IMR-90 (cell line): ENCODE results near the gene ADGRD1. TPM values are rescaled to one million over a fixed set of nuclear protein-coding genes. Genes with fewer than 3 reads are reported as not detected.

Source experiments
- ATAC-seq: fragments of 200-7000 bp; cut with Tn5 transposase; 2 replicates; pipeline ENCODE4 v1.9.1; 2020; ENCODE audit warnings: low read depth, mild to moderate bottlenecking, moderate library complexity
- BruUV-seq: library from RNA; stranded (reverse); fragments of 400-500 nt; replicated peaks from 2 replicates; lab custom pipeline; 2021; lab: Mats Ljungman, UMichigan
- CTCF ChIA-PET: fragments of 300-600 bp; formaldehyde crosslinking; extraction: SDS; loops from one replicate; lab custom pipeline; 2021; ENCODE audit warnings: antibody characterized with exemption; lab: Yijun Ruan, JAX
- POLR2A ChIA-PET: fragments of 300-600 bp; sonication (Branson Sonifier 250); formaldehyde crosslinking; loops from one replicate; lab custom pipeline; 2022; ENCODE audit warnings: antibody characterized with exemption; ENCODE audit not compliant: unreplicated experiment; lab: Charles Lee
- DNase-seq: peaks from one replicate; pipeline ENCODE4 v3.0.0; 2013
- H2AFZ ChIP-seq: replicated peaks from 2 replicates; pipeline ENCODE3; 2013; ENCODE audit warnings: low read length, mild to moderate bottlenecking; ENCODE audit not compliant: poor library complexity
- H2AK5ac ChIP-seq: 2 replicates; pipeline ENCODE4 v1.6.1; 2013; ENCODE audit warnings: low read depth, low read length, inconsistent platforms
- H2AK9ac ChIP-seq: replicated peaks from 2 replicates; pipeline ENCODE3; 2013; ENCODE audit warnings: mild to moderate bottlenecking, low read depth, low read length, moderate library complexity; ENCODE audit not compliant: poor library complexity
- H2BK120ac ChIP-seq: 2 replicates; pipeline ENCODE4 v1.6.1; 2013; ENCODE audit warnings: low read depth, low read length, inconsistent platforms
- H2BK15ac ChIP-seq: 3 replicates; pipeline ENCODE4 v1.6.1; 2013; ENCODE audit warnings: low read depth, low read length, inconsistent platforms
- H2BK20ac ChIP-seq: 2 replicates; pipeline ENCODE4 v1.6.1; 2013; ENCODE audit warnings: low read depth, mild to moderate bottlenecking, inconsistent platforms, low read length, moderate library complexity
- H2BK5ac ChIP-seq: 2 replicates; pipeline ENCODE4 v1.6.1; 2013; ENCODE audit warnings: mild to moderate bottlenecking, low read depth, low read length, inconsistent platforms; ENCODE audit not compliant: poor library complexity, severe bottlenecking
- H3K14ac ChIP-seq: replicated peaks from 2 replicates; pipeline ENCODE4 v1.6.1; 2013; ENCODE audit warnings: low read depth, low read length, inconsistent platforms
- H3K18ac ChIP-seq: 2 replicates; pipeline ENCODE4 v1.6.1; 2013; ENCODE audit warnings: low read depth, low read length, control low read depth
- H3K23ac ChIP-seq: 2 replicates; pipeline ENCODE4 v1.6.1; 2013; ENCODE audit warnings: low read depth, low read length, inconsistent platforms
- H3K27ac ChIP-seq: 2 replicates; pipeline ENCODE4 v1.5.1; 2013; ENCODE audit warnings: mild to moderate bottlenecking, control low read depth, low read length; ENCODE audit not compliant: insufficient read depth
- H3K27me3 ChIP-seq: 2 replicates; pipeline ENCODE4 v1.6.1; 2013; ENCODE audit warnings: low read length; ENCODE audit not compliant: control insufficient read depth, insufficient read depth
- H3K36me3 ChIP-seq: 2 replicates; pipeline ENCODE4 v1.6.1; 2013; ENCODE audit warnings: low read length, mixed read lengths; ENCODE audit not compliant: control insufficient read depth, insufficient read depth
- H3K4ac ChIP-seq: 2 replicates; pipeline ENCODE4 v1.6.1; 2013; ENCODE audit warnings: low read depth, low read length, inconsistent platforms
- H3K4me1 ChIP-seq: 2 replicates; pipeline ENCODE4 v1.6.1; 2013; ENCODE audit warnings: low read length, mixed read lengths; ENCODE audit not compliant: control insufficient read depth, insufficient read depth
- H3K4me2 ChIP-seq: 2 replicates; pipeline ENCODE4 v1.6.1; 2013; ENCODE audit warnings: low read depth, mild to moderate bottlenecking, control low read depth, low read length, moderate library complexity
- H3K4me3 ChIP-seq: 2 replicates; pipeline ENCODE4 v1.5.1; 2013; ENCODE audit warnings: low read depth, mild to moderate bottlenecking, control low read depth, low read length, moderate library complexity; ENCODE audit not compliant: insufficient read depth
- H3K56ac ChIP-seq: 2 replicates; pipeline ENCODE4 v1.6.1; 2013; ENCODE audit warnings: low read length, inconsistent platforms; ENCODE audit not compliant: insufficient read depth; ENCODE audit errors: extremely low read depth
- H3K79me1 ChIP-seq, 2 experiments: 2 replicates each; pipeline ENCODE4 v1.6.1; 2013; ENCODE audit warnings: low read length in 2 of 2, inconsistent platforms in 1 of 2, low read depth in 1 of 2
- H3K9ac ChIP-seq: 2 replicates; pipeline ENCODE4 v1.6.1; 2013; ENCODE audit warnings: low read depth, low read length, control low read depth
- H3K9me1 ChIP-seq: 2 replicates; pipeline ENCODE4 v1.6.1; 2013; ENCODE audit warnings: low read length, inconsistent platforms; ENCODE audit not compliant: insufficient read depth
- H3K9me3 ChIP-seq: 2 replicates; pipeline ENCODE4 v1.6.1; 2013; ENCODE audit warnings: low read length; ENCODE audit not compliant: control insufficient read depth, insufficient read depth
- H4K20me1 ChIP-seq: 2 replicates; pipeline ENCODE4 v1.6.1; 2013; ENCODE audit warnings: low read length, inconsistent platforms; ENCODE audit not compliant: insufficient read depth
- H4K5ac ChIP-seq: 2 replicates; pipeline ENCODE4 v1.6.1; 2013; ENCODE audit warnings: mild to moderate bottlenecking, low read depth, low read length, control low read depth
- H4K8ac ChIP-seq, 2 experiments: 2 replicates each; pipeline ENCODE4 v1.6.1; 2013; ENCODE audit warnings: low read depth in 2 of 2, low read length in 2 of 2, control low read depth in 1 of 2, inconsistent platforms in 1 of 2
- H4K91ac ChIP-seq: 2 replicates; pipeline ENCODE4 v1.6.1; 2013; ENCODE audit warnings: low read depth, low read length, inconsistent platforms; ENCODE audit not compliant: insufficient read depth
- BHLHE40 ChIP-seq: fragments of 150-350 bp; IDR thresholded peaks from 2 replicates; pipeline ENCODE4 v1.6.1; 2016; ENCODE audit warnings: mild to moderate bottlenecking, low read depth, low read length
- CHD1 ChIP-seq: IDR thresholded peaks from 2 replicates; pipeline ENCODE4 v1.6.1; 2012; ENCODE audit warnings: low read depth, low read length, improper control_type of control experiment
- ELK1 ChIP-seq: fragments of 150-350 bp; IDR thresholded peaks from 2 replicates; pipeline ENCODE4 v1.6.1; 2016; ENCODE audit warnings: low read depth, mild to moderate bottlenecking, low read length, moderate library complexity, borderline replicate concordance
- MAFK ChIP-seq: IDR thresholded peaks from 2 replicates; pipeline ENCODE4 v1.6.1; 2012; ENCODE audit warnings: low read depth, low read length, improper control_type of control experiment
- MXI1 ChIP-seq: IDR thresholded peaks from 2 replicates; pipeline ENCODE4 v1.6.1; 2012; ENCODE audit warnings: low read depth, mild to moderate bottlenecking, low read length, moderate library complexity, borderline replicate concordance
- NFE2L2 ChIP-seq: fragments of 150-350 bp; IDR thresholded peaks from 2 replicates; pipeline ENCODE4 v1.6.1; 2016; ENCODE audit warnings: low read depth, mild to moderate bottlenecking, low read length
- POLR2A ChIP-seq: IDR thresholded peaks from 2 replicates; pipeline ENCODE4 v1.6.1; 2012; ENCODE audit warnings: mild to moderate bottlenecking, low read depth, low read length
- RCOR1 ChIP-seq: IDR thresholded peaks from 2 replicates; pipeline ENCODE4 v1.6.1; 2012; ENCODE audit warnings: mild to moderate bottlenecking, low read length, improper control_type of control experiment; ENCODE audit not compliant: insufficient replicate concordance
- SMC3 ChIP-seq: fragments of 150-350 bp; IDR thresholded peaks from 2 replicates; pipeline ENCODE4 v1.6.1; 2016; ENCODE audit warnings: low read depth, mild to moderate bottlenecking, antibody characterized with exemption, low read length, moderate library complexity
- WGBS, 2 experiments: methylation state at CpG; one replicate each; pipeline versions ENCODE4 v1.1.5 to v1.1.7; 2013; ENCODE audit warnings: missing lambda C conversion rate in 2 of 2; ENCODE audit not compliant: insufficient read length in 1 of 2; ENCODE audit errors: extremely low coverage in 2 of 2; 5-methylcytosine and 5-hydroxymethylcytosine counted together
- dilution Hi-C: fragments of 300-500 bp; cut with HindIII; formaldehyde crosslinking; loops from one replicate; pipeline ENCODE4 v1.14.3; 2018; ENCODE audit warnings: low sequenced_read_pairs; ENCODE audit not compliant: unreplicated experiment
- in situ Hi-C: fragments of 300-500 bp; cut with MboI; formaldehyde crosslinking; loops from 3 replicates; pipeline ENCODE4 v1.14.3; 2019; ENCODE audit warnings: low sequenced_read_pairs, inconsistent platforms, mixed read lengths
- intact Hi-C: fragments of 100-400 bp; cut with micrococcal nuclease; formaldehyde crosslinking; loops from 2 replicates; pipeline ENCODE4 v1.10.0; 2022
- polyA plus RNA-seq, 3 experiments: library from polyadenylated mRNA; depleted of rRNA; stranded (reverse); fragments of >200 nt; gene quantifications; 2 replicates each; pipeline ENCODE4 v1.2.3, GENCODE V29; 2012; ENCODE audit warnings: low replicate concordance in 1 of 3
- total RNA-seq: library from RNA; depleted of rRNA; stranded (reverse); fragments of >200 nt; gene quantifications from 2 replicates; pipeline ENCODE4 v1.2.3, GENCODE V29; 2012

The ADGRD1 gene
- total and polyA plus RNA-seq, 2 of the 4 experiments (the other 2 are of a cell fraction): not detected

- Histone ChIP-seq H4K20me1 (no peaks in the 10 kb centered on the region), H2AK5ac (no peak overlapping the region), H2AK9ac (no peak overlapping the region), H3K9ac (no peak overlapping the region), H3K4me1 (no peaks in the 10 kb centered on the region), H3K79me1 (no peaks in the 10 kb centered on the region), H3K23ac (no peak overlapping the region), H3K18ac (no peak overlapping the region), H3K27ac (no peak overlapping the region), H3K56ac (no peak overlapping the region), H2AFZ (no peak overlapping the region), H3K4ac (no peak overlapping the region), H3K14ac (no peak overlapping the region), H4K8ac (no peak overlapping the region), H3K9me3 (peaks cover 56% of the 10 kb centered on the region), H3K4me3 (no peak overlapping the region), H3K4me2 (no peak overlapping the region), H2BK120ac (no peak overlapping the region), H4K5ac (no peak overlapping the region), H2BK20ac (no peak overlapping the region), H2BK15ac (no peak overlapping the region), H3K36me3 (no peaks in the 10 kb centered on the region), H4K91ac (no peak overlapping the region), H3K9me1 (no peaks in the 10 kb centered on the region), H3K27me3 (no peaks in the 10 kb centered on the region), H2BK5ac (no peak overlapping the region)
- intact Hi-C loops (no loop called here), in situ Hi-C loops (no loop called here), dilution Hi-C loops (no loop called here)
- POLR2A ChIA-PET: no interaction called here
- BruUV-seq: no TSS peak
- no peak for DNase-seq
- no peak for TF ChIP-seq CHD1
- no peak for TF ChIP-seq SMC3
- TF ChIP-seq ELK1: no peak
- TF ChIP-seq MXI1: no peak
- no peak for TF ChIP-seq NFE2L2
- no peak for TF ChIP-seq BHLHE40
- TF ChIP-seq POLR2A: no peak
- TF ChIP-seq RCOR1: no peak
- TF ChIP-seq MAFK: no peak
- CTCF ChIA-PET: no interaction called here
- no peak for ATAC-seq
- 76% methylated on average over 3 of the region's 14 CpGs; no CpG with 5 or more reads in 1 of the 2 experiments for WGBS, 2 experiments
Measured at GRCh38 chr12:131042834-131043245, 89.1 kb downstream of the ADGRD1 start.
